Mesodermal cell (in vitro differentiated cells): ENCODE results near the gene NCKAP5.

ENCODE experiments used
- H3K27ac ChIP-seq: 2 replicates; pipeline ENCODE4 v1.7.0; 2013; ENCODE audit warnings: mild to moderate bottlenecking, low read depth, low read length, moderate library complexity; ENCODE audit not compliant: severe bottlenecking
- H3K36me3 ChIP-seq: 2 replicates; pipeline ENCODE4 v1.7.1; 2013; ENCODE audit warnings: mild to moderate bottlenecking, low read length, moderate library complexity; ENCODE audit not compliant: control insufficient read depth, insufficient read depth
- H3K4me1 ChIP-seq: one replicate; pipeline ENCODE4 v1.7.1; 2013; ENCODE audit warnings: mild to moderate bottlenecking, low read length; ENCODE audit not compliant: insufficient read depth, control insufficient read depth, poor library complexity, severe bottlenecking
- H3K4me3 ChIP-seq: 2 replicates; pipeline ENCODE4 v1.7.0; 2013; ENCODE audit warnings: low read length, control low read depth, mild to moderate bottlenecking; ENCODE audit not compliant: insufficient read depth, poor library complexity, severe bottlenecking; ENCODE audit errors: extremely low read depth
- H3K9me3 ChIP-seq: 2 replicates; pipeline ENCODE4 v1.7.1; 2013; ENCODE audit warnings: mild to moderate bottlenecking, low read length, moderate library complexity; ENCODE audit not compliant: control insufficient read depth
- WGBS, 2 experiments: methylation state at CpG; one replicate each; pipeline ENCODE4 v1.1.5; 2013; ENCODE audit warnings: missing lambda C conversion rate in 2 of 2; ENCODE audit not compliant: insufficient coverage in 2 of 2; 5-methylcytosine and 5-hydroxymethylcytosine counted together

NCKAP5 gene

DNA sequence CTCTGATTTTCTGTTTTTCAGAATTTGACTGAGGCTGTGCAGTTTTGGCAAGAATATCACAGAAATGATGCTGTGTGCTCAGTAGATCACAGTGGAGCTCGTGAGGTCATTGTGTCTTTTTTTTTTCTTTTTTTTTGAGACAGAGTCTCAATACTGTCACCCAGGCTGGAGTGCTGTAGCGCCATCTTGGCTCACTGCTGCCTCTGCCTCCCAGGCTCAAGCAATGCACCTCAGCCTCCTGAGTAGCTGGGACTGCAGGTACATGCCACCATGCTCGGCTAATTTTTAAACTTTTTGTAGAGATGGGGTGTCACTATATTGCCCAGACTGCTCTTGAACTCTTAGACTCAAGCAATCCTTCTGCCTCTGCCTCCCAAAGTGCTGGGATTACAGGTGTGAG lies 203.6 kb downstream of the NCKAP5 start:
- H3K4me3 ChIP-seq: no peak overlapping the region
- no peaks in the 10 kb centered on the region for H3K36me3 ChIP-seq
- 93 to 100% methylated on average over 2 of the region's 3 CpGs for WGBS, 2 experiments
- H3K4me1 ChIP-seq: no peaks in the 10 kb centered on the region
- no peaks in the 10 kb centered on the region for H3K9me3 ChIP-seq
- H3K27ac ChIP-seq: no peak overlapping the region

DNA sequence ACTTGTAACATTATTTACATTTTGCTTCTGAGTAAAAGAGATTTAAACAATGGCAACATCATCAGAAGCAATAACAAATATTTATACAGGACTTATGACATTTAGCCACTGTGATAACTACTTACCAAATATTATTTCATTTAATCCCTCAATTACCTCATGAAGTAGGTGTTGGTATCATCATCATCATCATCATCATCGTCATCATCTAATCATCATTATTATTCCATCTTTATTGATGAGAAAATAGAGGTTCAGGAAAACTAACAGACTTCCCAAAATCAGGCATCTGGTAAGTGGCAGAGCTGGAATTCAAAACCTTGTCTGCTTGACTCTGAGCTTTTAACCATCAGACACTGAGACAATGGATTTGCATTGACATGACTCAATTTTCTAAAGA lies 204.4 kb downstream of the NCKAP5 start:
- Histone ChIP-seq H3K9me3 (no peaks in the 10 kb centered on the region), H3K4me3 (no peak overlapping the region), H3K36me3 (no peaks in the 10 kb centered on the region), H3K4me1 (no peaks in the 10 kb centered on the region), H3K27ac (no peak overlapping the region)
- WGBS, 2 experiments: no CpG with 5 or more reads among the region's 1 CpG

DNA sequence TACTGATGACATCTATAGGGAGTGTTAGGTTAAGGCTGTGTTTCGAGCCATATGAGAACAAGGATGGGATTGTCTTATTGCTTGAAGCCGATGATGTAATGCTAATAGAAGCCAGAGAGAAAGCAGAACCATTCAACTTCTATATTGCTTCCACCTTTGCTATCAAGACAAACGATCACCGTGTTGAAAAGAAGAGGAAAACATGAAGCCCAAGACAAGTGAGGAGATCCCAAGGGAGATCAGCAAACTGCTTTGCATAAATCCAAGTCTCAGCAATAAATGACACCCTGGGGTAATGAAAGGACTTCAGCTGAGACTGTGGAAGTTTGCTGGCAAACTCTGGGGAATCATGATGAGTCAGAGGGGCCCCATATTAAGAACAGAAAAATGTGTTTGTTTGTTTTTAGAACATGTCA lies 206.2 kb downstream of the NCKAP5 start:
- 57 to 60% methylated on average over 1 of the region's 4 CpGs for WGBS, 2 experiments
- Histone ChIP-seq H3K27ac (peak overlapping the region; percentile 81), H3K4me3 (no peak overlapping the region), H3K4me1 (no peaks in the 10 kb centered on the region), H3K9me3 (no peaks in the 10 kb centered on the region), H3K36me3 (no peaks in the 10 kb centered on the region)

DNA sequence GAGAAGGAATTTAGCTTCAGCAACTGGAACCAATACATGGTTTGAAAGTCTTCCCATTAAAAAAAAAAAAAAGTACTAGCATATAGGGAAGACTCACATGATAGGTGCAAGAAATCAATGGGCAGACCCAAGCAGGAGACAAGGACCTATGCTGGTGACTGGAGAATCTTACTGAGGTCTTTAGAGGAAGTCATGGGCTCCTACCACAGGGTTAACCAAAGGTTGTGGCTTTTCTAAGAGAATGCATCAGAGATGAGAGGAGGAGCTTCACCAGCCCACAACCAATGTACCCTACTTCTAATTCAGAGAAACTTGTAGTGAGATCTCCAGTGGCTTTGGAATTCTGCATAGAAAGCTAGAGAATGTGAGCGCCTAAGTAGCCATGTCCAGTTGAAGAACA lies 207.4 kb downstream of the NCKAP5 start:
- WGBS, 2 experiments: 57 to 100% methylated on average over 1 of the region's 1 CpG
- Histone ChIP-seq H3K9me3 (no peaks in the 10 kb centered on the region), H3K27ac (no peak overlapping the region), H3K36me3 (no peaks in the 10 kb centered on the region), H3K4me1 (no peaks in the 10 kb centered on the region), H3K4me3 (no peak overlapping the region)

- H3K27ac ChIP-seq: no peak overlapping the region
- no peaks in the 10 kb centered on the region for H3K4me1 ChIP-seq
- WGBS, 2 experiments: 61 to 92% methylated on average over 2 of the region's 3 CpGs
Observed at GRCh38 chr2:133360190-133360589, 208.1 kb downstream of the NCKAP5 start.

GRCh38 chr2:133352719-133353118 lies 215.5 kb downstream of the NCKAP5 start:
- H3K4me1 ChIP-seq: no peaks in the 10 kb centered on the region
- no peaks in the 10 kb centered on the region for H3K36me3 ChIP-seq
- 75 to 90% methylated on average over 1 of the region's 1 CpG for WGBS, 2 experiments
- H3K9me3 ChIP-seq: no peaks in the 10 kb centered on the region
- H3K27ac ChIP-seq: no peak overlapping the region
- no peak overlapping the region for H3K4me3 ChIP-seq

More at GRCh38 chr2:133360190-133360589, 208.1 kb downstream of the NCKAP5 start:
- no peaks in the 10 kb centered on the region for H3K36me3 ChIP-seq
- no peak overlapping the region for H3K4me3 ChIP-seq
- H3K9me3 ChIP-seq: no peaks in the 10 kb centered on the region

- H3K4me1 ChIP-seq: no peaks in the 10 kb centered on the region
- no peak overlapping the region for H3K4me3 ChIP-seq
- H3K9me3 ChIP-seq: no peaks in the 10 kb centered on the region
- WGBS, 2 experiments: 89% methylated on average over 4 of the region's 4 CpGs; no CpG with 5 or more reads in 1 of the 2 experiments
- no peak overlapping the region for H3K27ac ChIP-seq
- H3K36me3 ChIP-seq: no peaks in the 10 kb centered on the region
Observed at GRCh38 chr2:133346654-133347053, 221.6 kb downstream of the NCKAP5 start.

DNA sequence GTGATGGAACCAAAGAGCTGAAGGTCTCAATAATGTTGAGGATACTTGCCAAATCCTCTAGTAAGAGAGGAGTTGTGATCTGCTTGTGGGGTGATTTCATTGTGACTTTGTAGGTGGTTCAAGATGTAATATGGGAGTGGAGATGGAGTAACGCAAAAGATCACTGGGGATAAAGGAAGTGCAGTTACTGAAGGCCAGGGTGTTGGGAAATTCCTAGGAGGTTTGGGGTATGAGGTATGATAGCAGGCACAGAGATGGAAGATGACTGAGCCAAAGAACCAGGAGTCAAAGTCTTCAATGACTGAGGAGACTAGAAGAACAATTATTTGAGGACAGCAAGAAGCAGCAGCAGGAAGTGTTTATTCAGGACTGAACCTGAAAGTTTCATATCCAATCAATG lies 222.6 kb downstream of the NCKAP5 start:
- Histone ChIP-seq H3K4me1 (no peaks in the 10 kb centered on the region), H3K36me3 (no peaks in the 10 kb centered on the region), H3K4me3 (no peak overlapping the region), H3K27ac (no peak overlapping the region), H3K9me3 (no peaks in the 10 kb centered on the region)
- WGBS, 2 experiments: 71 to 100% methylated on average over 1 of the region's 1 CpG

DNA sequence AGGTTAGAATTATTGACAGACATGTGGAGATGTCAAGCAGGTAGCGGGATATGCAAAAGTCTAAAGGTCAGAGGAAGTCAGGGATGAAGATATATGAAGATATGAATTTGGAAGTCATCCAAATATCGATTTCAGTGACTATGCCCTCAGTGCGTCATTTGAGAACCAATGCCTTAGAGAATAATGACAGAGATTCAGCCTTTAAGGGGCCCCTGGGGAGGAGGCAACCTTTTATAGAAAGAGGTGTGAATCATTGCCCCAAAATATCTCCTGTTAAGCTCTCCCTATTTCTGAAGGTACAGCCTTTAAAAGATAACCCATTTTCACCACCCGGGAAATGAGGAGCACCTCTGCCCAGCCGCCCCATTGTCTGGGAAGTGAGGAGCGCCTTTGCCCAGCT lies 223.4 kb downstream of the NCKAP5 start:
- no peaks in the 10 kb centered on the region for H3K4me1 ChIP-seq
- no peak overlapping the region for H3K27ac ChIP-seq
- no peak overlapping the region for H3K4me3 ChIP-seq
- H3K9me3 ChIP-seq: no peaks in the 10 kb centered on the region
- H3K36me3 ChIP-seq: no peaks in the 10 kb centered on the region
- 83 to 94% methylated on average over 3 of the region's 6 CpGs for WGBS, 2 experiments

GRCh38 chr2:133343018-133343352 lies 225.3 kb downstream of the NCKAP5 start:
- Histone ChIP-seq H3K4me1 (no peaks in the 10 kb centered on the region), H3K4me3 (no peak overlapping the region), H3K36me3 (no peaks in the 10 kb centered on the region), H3K27ac (no peak overlapping the region), H3K9me3 (no peaks in the 10 kb centered on the region)

DNA sequence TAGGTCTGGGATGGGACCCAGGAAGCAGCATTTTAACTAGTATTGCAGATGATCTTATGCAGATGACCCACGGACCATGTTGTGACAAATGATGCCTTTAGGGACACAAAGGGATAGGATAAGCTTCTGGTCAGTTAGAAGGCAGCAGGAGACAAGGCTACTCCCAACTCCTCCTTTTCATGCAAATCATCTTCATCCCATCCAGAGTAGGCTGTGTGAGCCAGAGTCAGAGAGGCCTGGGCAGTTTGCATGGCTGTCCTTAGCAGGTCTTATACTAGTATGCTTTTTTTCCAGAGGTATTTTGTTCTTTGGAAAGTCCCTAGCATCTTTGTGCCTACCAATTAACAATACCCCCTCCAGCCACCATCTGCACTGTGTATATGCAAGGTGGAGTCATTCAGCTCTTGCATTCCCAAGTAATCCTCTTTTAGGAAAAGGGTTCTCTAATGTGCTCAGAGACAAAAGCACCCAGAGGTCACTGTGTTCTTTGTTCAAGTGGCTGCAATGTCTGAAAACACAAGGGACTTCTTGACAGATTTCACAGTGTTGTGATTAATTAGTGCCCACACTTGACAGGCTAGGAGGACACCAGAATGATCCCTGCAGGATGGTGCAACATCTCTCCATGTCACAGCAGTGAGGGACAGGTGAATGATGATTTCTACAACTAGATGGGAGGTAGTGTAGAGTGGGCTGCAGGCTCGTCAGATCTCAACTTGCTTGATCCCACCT lies 225.8 kb downstream of the NCKAP5 start:
- Histone ChIP-seq H3K27ac (no peak overlapping the region), H3K9me3 (no peaks in the 10 kb centered on the region), H3K4me3 (no peak overlapping the region), H3K36me3 (no peaks in the 10 kb centered on the region), H3K4me1 (no peaks in the 10 kb centered on the region)
- WGBS, 2 experiments: 0 to 14% methylated on average over 1 of the region's 2 CpGs
